ENCODE results near the gene EPS15.
"Not testable (repeated sequence)": the region's sequence is repeated elsewhere in the genome, so short reads cannot be mapped to it uniquely, and the experiment has no call there.

The EPS15 gene

DNA sequence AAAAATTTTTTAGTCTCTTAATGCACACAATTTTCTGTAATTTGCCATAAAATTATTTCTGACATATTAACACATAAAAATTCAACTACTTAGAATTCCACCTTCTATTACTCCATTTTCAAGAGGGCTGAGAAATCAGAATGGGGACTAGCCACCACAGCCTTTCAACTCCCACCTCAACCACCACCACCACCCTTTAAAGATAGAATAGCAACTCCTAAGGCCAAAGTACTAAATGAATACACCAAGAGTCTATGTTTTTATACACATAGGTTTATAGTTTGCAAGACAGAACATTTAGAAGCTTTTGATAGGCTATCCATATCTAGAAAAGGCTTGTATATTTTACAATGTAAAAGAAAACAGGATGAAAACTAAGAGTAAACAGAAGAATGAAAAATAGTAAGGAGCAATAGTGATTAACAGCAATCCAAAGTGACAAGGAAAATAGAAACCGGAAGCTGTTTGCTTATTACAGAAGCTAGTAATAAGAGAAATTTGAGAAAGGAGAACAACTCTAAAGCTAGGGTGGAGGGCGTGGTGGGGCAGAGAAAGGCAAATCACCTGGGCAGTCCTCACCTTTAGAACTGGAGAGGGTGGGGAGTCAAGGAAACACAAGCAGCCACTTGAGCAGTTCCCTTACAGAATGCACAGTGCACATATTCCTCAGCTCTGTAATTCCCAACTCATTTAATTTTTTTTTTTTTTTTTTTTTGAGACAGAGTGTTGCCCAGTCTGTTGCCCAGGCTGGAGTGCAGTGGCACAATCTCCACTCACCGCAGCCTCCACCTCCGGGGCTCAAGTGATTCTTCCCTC is 27.7 kb downstream of the EPS15 start:
- TF ChIP-seq, protein P1, sequence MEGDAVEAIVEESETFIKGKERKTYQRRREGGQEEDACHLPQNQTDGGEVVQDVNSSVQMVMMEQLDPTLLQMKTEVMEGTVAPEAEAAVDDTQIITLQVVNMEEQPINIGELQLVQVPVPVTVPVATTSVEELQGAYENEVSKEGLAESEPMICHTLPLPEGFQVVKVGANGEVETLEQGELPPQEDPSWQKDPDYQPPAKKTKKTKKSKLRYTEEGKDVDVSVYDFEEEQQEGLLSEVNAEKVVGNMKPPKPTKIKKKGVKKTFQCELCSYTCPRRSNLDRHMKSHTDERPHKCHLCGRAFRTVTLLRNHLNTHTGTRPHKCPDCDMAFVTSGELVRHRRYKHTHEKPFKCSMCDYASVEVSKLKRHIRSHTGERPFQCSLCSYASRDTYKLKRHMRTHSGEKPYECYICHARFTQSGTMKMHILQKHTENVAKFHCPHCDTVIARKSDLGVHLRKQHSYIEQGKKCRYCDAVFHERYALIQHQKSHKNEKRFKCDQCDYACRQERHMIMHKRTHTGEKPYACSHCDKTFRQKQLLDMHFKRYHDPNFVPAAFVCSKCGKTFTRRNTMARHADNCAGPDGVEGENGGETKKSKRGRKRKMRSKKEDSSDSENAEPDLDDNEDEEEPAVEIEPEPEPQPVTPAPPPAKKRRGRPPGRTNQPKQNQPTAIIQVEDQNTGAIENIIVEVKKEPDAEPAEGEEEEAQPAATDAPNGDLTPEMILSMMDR (IDR thresholded peaks at IDR 0.05; ENCODE audit: insufficient read depth, low read depth, low read length, missing control alignments) = no peak
- DNase-seq (ENCODE audit: low read depth) = peak; percentile 53
- peak overlapping the region; percentile 36; the same call in 1 of the 2 replicates for H3K4me3 ChIP-seq (ENCODE audit: low read depth, low read length)

DNA sequence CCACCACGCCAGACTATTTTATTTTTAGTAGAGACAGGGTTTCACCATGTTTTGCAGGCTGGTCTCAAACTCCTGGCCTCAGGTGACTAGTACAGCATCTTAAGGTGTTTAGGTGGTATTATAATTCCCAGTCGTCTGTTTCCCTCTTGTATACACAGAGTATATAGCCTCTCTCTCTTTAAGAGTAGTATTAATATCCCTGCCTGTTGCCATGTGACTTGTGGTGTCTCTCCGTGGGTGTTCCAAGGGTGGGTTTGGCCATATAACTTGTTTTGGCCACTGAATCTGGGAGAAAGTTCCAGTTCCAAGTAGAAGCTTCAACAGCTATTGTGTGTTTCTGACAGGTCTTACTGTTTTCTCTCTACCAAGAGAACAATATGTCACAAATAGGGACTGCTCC is 29.6 kb downstream of the EPS15 start:
- TF ChIP-seq, protein P1 (IDR thresholded peaks at IDR 0.05; ENCODE audit: insufficient read depth, low read depth, low read length, missing control alignments) = no peak
- no peak for DNase-seq (ENCODE audit: low read depth)
- no peak overlapping the region for H3K4me3 ChIP-seq (ENCODE audit: low read depth, low read length)

DNA sequence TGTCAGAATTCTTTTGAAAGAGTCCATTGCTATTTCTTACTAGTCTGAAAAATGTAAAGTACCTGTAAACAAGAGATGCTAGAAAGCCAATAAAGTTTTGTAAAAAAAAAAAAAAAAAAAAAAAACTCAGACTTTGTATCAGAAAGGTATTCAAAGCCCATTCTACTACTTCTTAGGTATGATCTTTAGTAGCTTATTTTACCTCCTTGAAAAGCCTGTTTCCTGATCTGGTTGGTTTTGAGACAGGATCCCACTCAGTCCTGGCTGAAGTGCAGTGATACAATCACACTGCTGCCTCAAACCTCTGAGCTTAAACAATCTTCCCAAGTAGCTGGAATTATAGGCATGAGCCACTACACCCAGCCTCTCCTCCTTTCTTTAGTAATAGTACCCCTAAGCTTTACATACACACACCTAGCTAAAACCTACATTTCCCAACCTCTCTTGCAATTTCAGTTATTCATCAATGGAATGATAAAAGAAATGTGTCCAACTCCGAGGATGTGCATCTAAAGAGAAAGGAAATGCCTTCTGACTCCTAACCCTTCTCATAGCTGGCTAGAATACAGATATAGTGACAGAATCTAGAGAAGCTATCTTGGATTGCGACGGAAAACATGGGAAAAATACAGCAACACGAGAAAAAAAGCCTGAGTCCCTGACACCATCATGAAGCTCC is 30.6 kb downstream of the EPS15 start:
- H3K4me3 ChIP-seq (ENCODE audit: low read depth, low read length) = no peak overlapping the region
- no peak for DNase-seq (ENCODE audit: low read depth)
- TF ChIP-seq, protein P1 (IDR thresholded peaks at IDR 0.05; ENCODE audit: insufficient read depth, low read depth, low read length, missing control alignments) = no peak

DNA sequence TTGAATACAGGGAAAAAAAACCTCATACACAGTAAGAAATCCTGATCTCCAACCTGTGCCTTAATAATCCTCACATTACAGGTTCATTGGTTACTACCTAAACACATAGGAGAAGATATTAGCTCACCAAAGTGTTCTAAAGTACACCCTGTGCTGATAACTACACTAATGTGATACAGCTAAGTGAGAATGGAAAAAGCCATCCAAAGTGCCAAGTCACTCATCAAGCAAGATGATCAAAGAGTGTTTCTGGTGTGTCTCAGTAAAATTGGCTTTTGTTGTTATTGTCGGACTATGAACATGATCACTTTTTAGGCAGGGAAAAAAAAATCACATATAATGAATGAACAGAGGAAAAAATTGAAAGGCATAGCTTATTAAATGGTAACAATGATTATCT is 31.4 kb downstream of the EPS15 start:
- DNase-seq (ENCODE audit: low read depth) = no peak
- H3K4me3 ChIP-seq (ENCODE audit: low read depth, low read length) = no peak overlapping the region
- TF ChIP-seq, protein P1 (IDR thresholded peaks at IDR 0.05; ENCODE audit: insufficient read depth, low read depth, low read length, missing control alignments) = no peak

DNA sequence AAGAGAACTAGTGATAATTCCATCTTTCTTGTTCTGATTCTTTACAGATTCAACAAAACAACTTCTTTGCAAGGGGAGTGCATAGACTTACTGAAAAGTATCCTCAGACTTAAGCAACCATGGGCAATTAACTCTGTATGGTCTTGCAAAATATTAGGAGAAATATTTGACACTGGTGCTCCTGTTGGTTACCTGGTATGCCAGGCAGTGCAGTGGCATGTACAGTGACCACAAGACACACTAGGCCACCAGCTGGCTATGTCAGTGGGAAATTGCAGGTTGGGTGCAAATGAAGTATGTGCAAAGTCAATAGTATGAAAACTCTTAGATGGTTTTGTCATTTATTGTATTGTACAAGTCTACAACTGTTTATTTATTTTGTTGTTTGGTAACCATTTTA is 34.5 kb downstream of the EPS15 start:
- no peak overlapping the region for H3K4me3 ChIP-seq (ENCODE audit: low read depth, low read length)
- DNase-seq (ENCODE audit: low read depth) = no peak
- TF ChIP-seq, protein P1 (IDR thresholded peaks at IDR 0.05; ENCODE audit: insufficient read depth, low read depth, low read length, missing control alignments) = no peak

DNA sequence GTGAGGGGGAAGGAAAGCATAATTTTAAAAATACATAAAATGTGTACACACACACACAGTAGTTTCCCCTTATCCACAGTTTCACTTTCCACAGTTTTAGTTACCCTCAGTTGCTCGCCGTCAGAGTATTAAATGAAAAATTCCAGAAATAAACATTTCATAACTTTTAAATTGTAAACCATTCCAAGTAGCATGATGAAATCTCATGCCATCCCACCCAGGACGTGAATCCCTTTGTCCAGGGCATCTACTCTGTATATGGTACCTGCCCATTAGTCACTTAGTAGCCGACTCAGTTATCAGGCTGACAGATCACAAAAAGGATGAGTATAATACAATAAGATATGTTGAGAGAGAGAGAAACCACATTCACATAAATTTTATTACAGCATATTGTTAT is 36.2 kb downstream of the EPS15 start:
- TF ChIP-seq, protein P1 (IDR thresholded peaks at IDR 0.05; ENCODE audit: insufficient read depth, low read depth, low read length, missing control alignments) = no peak
- H3K4me3 ChIP-seq (ENCODE audit: low read depth, low read length) = no peak overlapping the region
- no peak for DNase-seq (ENCODE audit: low read depth)

DNA sequence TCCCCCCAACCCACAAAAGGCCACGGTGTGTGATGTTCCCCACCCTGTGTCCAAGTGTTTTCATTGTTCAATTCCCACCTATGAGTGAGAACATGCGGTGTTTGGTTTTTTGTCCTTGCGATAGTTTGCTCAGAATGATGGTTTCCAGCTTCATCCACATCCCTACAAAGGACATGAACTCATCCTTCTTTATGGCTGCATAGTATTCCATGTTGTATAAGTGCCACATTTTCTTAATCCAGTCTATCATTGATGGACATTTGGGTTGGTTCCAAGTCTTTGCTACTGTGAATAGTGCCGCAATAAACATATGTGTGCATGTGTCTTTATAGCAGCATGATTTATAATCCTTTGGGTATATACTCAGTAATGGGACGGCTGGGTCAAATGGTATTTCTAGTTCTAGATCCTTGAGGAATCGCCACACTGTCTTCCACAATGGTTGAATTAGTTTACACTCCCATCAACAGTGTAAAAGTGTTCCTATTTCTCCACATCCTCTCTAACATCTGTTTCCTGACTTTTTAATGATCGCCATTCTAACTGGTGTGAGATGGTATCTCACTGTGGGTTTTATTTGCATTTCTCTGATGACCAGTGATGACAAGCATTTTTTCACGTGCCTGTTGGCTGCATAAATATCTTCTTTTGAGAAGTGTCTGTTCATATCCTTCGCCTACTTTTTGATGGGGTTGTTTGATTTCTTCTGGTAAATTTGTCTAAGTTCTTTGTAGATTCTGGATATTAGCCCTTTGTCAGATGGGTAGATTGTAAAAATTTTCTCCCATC is 44.0 kb downstream of the EPS15 start:
- not testable (repeated sequence) for DNase-seq (ENCODE audit: low read depth); H3K4me3 ChIP-seq (ENCODE audit: low read depth, low read length)
